GM11168 (cell line): ENCODE results near the gene PLRG1.

Experiments used
- in situ Hi-C: fragments of 300-500 bp; cut with MboI; formaldehyde crosslinking; loops from one replicate; pipeline ENCODE4 v1.12.0; 2022; ENCODE audit warnings: low sequenced_read_pairs; ENCODE audit not compliant: unreplicated experiment

PLRG1 gene

DNA sequence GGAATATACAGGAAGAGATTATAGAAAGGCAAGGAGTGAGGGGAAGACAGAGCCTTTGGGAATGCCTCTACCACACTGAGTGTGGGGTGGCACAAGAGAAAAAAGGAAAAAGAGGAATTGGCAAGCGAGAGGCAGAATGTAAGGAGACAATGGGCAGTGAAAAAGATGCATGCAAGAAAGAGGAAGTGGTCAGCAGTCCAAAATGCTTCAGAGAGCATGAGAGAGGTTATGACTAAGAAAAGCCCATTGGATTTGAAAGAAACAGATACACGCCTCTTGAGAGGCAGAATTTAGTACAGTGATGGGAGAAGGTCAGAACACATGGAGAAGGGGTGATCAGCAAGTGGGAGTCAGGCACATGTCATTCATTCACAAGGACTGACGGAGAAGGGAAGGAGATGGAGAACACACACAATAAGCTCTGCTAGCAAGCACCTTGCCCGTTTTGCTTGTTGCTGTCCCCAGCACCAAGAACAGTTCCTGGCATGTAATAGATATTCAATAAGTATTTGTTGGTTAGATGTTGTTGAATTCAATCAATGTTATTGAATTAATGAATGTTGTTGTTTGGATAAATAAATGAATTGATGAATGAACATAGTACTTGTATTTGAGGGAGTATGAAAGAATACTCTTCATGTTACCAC, 65.0 kb downstream of the PLRG1 start:
- in situ Hi-C loops = no loop called here
